Measurements from ENCODE around the gene EPC2.

GRCh38 chr2:148824190-148824589, 179.6 kb downstream of the EPC2 start:
- TF ChIP-seq CTCF (IDR thresholded peaks at IDR 0.05 in 2 of 3, conservative IDR thresholded peaks at IDR 0.05 in 1 of 3; ENCODE audit: control insufficient read depth in 2 of 3, extremely low read depth in 1 of 3, insufficient read depth in 1 of 3, low read depth in 3 of 3, low read length in 3 of 3) (no peak), BRCA1 (IDR thresholded peaks at IDR 0.05; ENCODE audit: low read depth, low read length) (no peak), SIN3A (IDR thresholded peaks at IDR 0.05; ENCODE audit: low read depth, low read length) (no peak), POLR2AphosphoS5 (IDR thresholded peaks at IDR 0.05; ENCODE audit: low read length) (no peak), FOXM1 (IDR thresholded peaks at IDR 0.05; ENCODE audit: low read depth, low read length) (no peak), USF1 (IDR thresholded peaks at IDR 0.05; ENCODE audit: borderline replicate concordance, extremely low read length, insufficient read depth, low read depth, low read length) (no peak), SRF (IDR thresholded peaks at IDR 0.05; ENCODE audit: low read depth in 2 of 2, low read length in 2 of 2) (no peak), POLR2A (IDR thresholded peaks at IDR 0.05; ENCODE audit: low read depth, low read length) (no peak), SMAD1 (IDR thresholded peaks at IDR 0.05; ENCODE audit: low read depth, partially characterized antibody) (no peak), PRDM15 (CRISPR knock-in tag; IDR thresholded peaks at IDR 0.05) (no peak), SMARCA5 (IDR thresholded peaks at IDR 0.05) (no peak)
- TF ChIP-seq, protein P1, sequence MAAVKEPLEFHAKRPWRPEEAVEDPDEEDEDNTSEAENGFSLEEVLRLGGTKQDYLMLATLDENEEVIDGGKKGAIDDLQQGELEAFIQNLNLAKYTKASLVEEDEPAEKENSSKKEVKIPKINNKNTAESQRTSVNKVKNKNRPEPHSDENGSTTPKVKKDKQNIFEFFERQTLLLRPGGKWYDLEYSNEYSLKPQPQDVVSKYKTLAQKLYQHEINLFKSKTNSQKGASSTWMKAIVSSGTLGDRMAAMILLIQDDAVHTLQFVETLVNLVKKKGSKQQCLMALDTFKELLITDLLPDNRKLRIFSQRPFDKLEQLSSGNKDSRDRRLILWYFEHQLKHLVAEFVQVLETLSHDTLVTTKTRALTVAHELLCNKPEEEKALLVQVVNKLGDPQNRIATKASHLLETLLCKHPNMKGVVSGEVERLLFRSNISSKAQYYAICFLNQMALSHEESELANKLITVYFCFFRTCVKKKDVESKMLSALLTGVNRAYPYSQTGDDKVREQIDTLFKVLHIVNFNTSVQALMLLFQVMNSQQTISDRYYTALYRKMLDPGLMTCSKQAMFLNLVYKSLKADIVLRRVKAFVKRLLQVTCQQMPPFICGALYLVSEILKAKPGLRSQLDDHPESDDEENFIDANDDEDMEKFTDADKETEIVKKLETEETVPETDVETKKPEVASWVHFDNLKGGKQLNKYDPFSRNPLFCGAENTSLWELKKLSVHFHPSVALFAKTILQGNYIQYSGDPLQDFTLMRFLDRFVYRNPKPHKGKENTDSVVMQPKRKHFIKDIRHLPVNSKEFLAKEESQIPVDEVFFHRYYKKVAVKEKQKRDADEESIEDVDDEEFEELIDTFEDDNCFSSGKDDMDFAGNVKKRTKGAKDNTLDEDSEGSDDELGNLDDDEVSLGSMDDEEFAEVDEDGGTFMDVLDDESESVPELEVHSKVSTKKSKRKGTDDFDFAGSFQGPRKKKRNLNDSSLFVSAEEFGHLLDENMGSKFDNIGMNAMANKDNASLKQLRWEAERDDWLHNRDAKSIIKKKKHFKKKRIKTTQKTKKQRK (IDR thresholded peaks at IDR 0.05; ENCODE audit: low read depth, low read length): no peak
- TF ChIP-seq, protein P2, sequence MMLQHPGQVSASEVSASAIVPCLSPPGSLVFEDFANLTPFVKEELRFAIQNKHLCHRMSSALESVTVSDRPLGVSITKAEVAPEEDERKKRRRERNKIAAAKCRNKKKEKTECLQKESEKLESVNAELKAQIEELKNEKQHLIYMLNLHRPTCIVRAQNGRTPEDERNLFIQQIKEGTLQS (IDR thresholded peaks at IDR 0.05; ENCODE audit: borderline replicate concordance, extremely low read depth, low read depth, low read length): no peak
